ENCODE measurements around the gene SYT8. TPM values are rescaled to one million over a fixed set of nuclear protein-coding genes. Genes with fewer than 3 reads are reported as not detected.

SYT8 gene
- total RNA-seq, 1 donor from 2014 or later, result 12.5 TPM

DNA sequence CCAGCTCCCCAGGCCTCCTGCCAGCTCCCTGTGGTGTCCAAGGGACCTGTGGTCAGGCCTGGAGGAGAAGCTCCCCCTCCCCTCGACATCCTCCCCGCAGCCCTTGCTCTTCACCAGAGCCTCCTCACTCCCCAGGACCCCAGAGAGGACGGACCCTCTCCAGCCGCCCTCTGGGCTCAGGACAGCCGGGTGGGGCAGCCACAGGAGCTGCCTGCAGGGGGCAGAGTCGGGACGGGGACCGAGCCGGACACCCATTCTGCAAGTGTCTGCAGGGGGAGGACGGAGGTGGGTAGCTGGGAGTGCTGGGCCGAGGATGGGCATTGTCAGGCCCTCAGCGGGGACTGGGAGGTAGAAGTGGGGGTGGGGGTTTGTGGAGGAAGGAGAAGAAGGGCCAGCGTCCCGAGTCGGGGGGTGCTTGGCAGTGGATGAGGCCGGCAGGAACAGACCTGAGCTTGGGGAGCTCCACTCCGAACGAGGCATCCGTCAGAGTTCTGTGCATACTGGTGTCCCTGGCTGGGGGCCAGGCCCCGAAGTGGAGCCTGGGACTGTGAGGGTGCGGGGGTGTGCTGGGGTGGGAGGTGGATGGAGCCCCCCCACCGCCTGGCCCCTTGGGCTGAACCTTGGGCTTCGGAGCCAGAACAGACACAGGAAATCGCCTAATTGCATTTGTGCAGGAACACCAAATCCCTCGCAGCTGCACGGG lies 41.7 kb downstream of the SYT8 start:
- H3K4me1 ChIP-seq, result no peaks in the 10 kb centered on the region
- H3K27ac ChIP-seq, result no peak overlapping the region
- no peak overlapping the region for H3K4me3 ChIP-seq
- TF ChIP-seq, protein P1, sequence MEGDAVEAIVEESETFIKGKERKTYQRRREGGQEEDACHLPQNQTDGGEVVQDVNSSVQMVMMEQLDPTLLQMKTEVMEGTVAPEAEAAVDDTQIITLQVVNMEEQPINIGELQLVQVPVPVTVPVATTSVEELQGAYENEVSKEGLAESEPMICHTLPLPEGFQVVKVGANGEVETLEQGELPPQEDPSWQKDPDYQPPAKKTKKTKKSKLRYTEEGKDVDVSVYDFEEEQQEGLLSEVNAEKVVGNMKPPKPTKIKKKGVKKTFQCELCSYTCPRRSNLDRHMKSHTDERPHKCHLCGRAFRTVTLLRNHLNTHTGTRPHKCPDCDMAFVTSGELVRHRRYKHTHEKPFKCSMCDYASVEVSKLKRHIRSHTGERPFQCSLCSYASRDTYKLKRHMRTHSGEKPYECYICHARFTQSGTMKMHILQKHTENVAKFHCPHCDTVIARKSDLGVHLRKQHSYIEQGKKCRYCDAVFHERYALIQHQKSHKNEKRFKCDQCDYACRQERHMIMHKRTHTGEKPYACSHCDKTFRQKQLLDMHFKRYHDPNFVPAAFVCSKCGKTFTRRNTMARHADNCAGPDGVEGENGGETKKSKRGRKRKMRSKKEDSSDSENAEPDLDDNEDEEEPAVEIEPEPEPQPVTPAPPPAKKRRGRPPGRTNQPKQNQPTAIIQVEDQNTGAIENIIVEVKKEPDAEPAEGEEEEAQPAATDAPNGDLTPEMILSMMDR (IDR thresholded peaks at IDR 0.05), result peak; percentile 37
- H3K36me3 ChIP-seq, result no peaks in the 10 kb centered on the region
- no peaks in the 10 kb centered on the region for H3K27me3 ChIP-seq
- H3K9me3 ChIP-seq, result no peaks in the 10 kb centered on the region
- ATAC-seq (peak; percentile 12), DNase-seq (peak; percentile 68)
- intact Hi-C loops (cut with DNase I), result no loop called here

DNA sequence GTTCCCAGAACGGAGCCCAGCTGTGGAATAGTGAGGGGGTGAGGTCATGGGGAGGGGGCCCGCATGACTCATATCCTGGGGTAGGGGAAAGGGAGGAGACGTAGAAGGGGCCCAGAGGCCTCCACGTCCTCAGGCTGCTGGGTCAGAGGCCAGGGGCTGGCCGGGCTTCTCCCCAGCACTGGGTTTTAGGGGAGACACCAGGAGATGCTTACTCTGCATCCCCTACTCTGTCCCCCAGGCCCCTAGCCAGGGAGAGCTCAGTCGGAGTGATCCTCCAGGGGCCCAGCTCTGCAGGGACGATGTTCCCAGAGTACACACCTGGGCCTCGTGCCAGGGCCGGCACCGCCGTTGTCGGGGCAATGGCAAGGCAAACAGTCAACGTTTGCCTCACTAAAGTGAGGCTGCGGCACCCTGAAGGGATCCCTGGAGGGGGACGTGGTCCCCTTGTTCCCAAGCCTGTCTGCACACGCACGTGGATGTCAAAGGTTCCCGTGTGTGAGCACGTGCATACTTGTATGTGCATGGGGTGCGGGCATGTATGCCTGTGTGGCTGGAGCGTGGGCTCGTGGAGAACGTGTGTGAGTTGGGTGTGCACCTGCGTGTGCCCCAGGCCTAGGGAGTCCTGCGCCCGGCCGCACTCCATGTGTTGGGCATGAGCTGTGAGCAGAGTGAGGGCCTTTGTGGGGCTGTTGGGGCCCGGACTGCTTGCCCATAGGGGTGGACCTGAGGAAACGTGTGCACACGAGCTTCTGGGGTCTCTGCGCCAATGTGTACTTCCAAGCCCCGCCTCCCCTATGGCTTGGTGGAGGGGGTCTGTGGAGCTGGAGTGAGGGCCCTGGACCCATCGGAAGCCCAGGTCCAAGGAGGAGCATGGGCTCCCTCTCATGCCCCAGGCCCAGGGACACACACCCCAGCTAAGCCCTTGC lies 42.7 kb downstream of the SYT8 start:
- Histone ChIP-seq H3K36me3 (no peaks in the 10 kb centered on the region), H3K9me3 (no peaks in the 10 kb centered on the region), H3K4me3 (no peak overlapping the region), H3K4me1 (peaks cover 3% of the 10 kb centered on the region), H3K27me3 (no peaks in the 10 kb centered on the region), H3K27ac (no peak overlapping the region)
- no peak for ATAC-seq
- DNase-seq, result peak; percentile 65
- intact Hi-C loops (cut with DNase I), result no loop called here
- TF ChIP-seq, protein P1 (IDR thresholded peaks at IDR 0.05), result no peak

DNA sequence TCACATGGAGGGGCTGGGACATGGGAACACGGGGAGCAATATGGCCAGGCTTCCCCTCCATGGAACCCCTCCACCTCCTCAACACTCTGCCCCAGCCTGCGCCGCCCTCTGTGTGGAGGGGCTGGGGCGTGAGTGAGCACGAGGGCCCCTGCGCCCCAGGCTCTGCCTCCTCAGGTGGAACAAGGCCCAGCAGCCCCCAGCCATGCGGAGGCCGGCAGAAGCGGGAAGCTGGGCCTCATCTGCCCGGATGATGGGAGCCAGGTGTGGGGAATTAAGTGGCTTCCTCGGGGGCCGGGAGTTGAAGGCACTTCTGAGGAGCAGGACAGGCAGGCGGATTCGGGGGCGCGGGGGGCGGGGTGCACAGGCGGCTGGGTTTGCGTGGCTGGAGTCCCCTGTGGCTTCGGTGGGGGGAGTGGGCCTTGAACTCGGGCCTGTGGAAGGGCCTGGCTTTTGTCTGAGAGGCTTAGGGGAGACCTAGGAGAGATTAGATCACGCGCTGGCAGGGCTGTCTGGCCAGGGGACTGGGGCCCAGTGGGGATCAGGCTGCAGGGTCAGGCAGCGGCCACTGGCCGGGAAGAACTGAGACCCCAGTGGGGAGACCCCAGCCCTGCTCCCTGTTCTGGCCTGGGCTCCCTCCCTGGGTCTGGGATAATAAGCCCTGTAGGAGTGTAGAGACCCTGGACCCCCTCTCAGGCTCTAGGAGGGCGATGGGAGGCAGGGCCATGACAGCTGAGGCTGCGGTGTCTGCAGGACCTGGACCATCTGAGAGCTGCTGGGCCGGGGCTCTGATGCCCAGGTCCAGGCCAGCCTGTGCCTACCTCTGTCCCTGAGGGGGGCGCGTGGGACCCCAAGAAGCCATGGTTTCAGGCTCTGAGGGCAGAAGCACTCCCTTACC lies 43.6 kb downstream of the SYT8 start:
- H3K9me3 ChIP-seq, result no peaks in the 10 kb centered on the region
- TF ChIP-seq, protein P1 (IDR thresholded peaks at IDR 0.05), result no peak
- intact Hi-C loops (cut with DNase I), result no loop called here
- no peak overlapping the region for H3K27ac ChIP-seq
- no peak for ATAC-seq
- H3K4me1 ChIP-seq, result peaks cover 5% of the 10 kb centered on the region
- H3K27me3 ChIP-seq, result no peaks in the 10 kb centered on the region
- peak; percentile 32 for DNase-seq
- no peak overlapping the region for H3K4me3 ChIP-seq
- H3K36me3 ChIP-seq, result no peaks in the 10 kb centered on the region

DNA sequence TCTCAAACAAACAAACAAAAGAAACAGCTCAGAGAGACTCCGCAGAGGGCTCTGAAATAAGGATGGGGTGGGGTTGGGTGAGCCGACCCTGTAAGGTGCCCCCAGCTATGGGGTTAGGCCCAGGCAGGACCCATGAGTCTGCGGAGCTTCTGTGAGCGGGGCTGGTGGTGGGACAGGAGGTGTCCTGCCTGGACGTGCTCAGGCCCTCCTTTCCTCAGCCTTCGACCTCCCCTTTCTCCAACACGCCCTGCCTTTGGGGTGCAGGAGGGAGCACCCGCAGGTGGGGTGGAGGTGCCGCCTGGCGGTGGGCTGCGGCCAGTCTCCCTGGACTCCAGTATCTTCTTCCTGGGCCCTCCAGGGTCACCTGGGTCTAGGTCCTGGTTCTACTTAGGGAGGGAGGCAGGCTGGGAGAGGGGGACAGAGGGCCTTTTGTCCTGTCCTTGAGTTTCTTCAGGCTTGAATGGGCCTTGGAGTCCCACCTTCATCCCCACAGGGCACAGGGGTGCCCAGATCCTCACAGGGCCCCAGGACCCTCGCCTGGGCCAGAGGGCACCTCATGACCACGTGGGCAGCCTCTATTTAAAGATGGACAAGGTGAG lies 44.7 kb downstream of the SYT8 start:
- no peak overlapping the region for H3K4me3 ChIP-seq
- H3K9me3 ChIP-seq, result no peaks in the 10 kb centered on the region
- intact Hi-C loops (cut with DNase I), result no loop called here
- TF ChIP-seq, protein P1 (IDR thresholded peaks at IDR 0.05), result no peak
- H3K27me3 ChIP-seq, result no peaks in the 10 kb centered on the region
- peak; percentile 60 for DNase-seq
- H3K36me3 ChIP-seq, result no peaks in the 10 kb centered on the region
- H3K27ac ChIP-seq, result no peak overlapping the region
- no peak for ATAC-seq
- peaks cover 5% of the 10 kb centered on the region for H3K4me1 ChIP-seq
